HG03135 (cell line): ENCODE results near the gene TMEM204.

Experiments used
- ATAC-seq: cut with Tn5 transposase; IDR thresholded peaks from one replicate; pipeline ENCODE4 v1.9.1; 2021; ENCODE audit warnings: mild to moderate bottlenecking, moderate library complexity; ENCODE audit not compliant: unreplicated experiment

TMEM204 gene

DNA sequence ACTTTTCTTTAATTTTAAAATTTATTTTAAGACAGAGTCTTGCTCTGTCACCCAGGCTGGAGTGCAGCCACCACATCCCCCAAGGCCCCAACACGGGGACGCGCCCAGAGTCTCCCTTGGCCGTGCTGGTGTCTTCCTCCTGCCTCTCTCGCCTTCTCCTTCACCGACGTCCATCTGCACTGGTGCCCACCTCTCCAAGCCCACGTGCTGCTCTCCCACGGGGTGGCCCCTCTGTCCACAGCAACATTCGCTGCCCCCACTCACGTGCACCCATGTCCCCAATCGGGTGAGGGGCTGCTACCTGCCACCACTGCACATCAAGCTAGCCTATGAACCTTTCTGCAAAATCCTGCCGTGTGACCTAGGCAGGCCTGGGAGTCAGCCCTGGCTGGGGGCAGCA lies 3.1 kb downstream of the TMEM204 start:
- no peak for ATAC-seq

- ATAC-seq: no peak
Measured at GRCh38 chr16:1537138-1537577, 3.7 kb downstream of the TMEM204 start.

GRCh38 chr16:1537763-1538289 lies 4.4 kb downstream of the TMEM204 start:
- no peak for ATAC-seq

DNA sequence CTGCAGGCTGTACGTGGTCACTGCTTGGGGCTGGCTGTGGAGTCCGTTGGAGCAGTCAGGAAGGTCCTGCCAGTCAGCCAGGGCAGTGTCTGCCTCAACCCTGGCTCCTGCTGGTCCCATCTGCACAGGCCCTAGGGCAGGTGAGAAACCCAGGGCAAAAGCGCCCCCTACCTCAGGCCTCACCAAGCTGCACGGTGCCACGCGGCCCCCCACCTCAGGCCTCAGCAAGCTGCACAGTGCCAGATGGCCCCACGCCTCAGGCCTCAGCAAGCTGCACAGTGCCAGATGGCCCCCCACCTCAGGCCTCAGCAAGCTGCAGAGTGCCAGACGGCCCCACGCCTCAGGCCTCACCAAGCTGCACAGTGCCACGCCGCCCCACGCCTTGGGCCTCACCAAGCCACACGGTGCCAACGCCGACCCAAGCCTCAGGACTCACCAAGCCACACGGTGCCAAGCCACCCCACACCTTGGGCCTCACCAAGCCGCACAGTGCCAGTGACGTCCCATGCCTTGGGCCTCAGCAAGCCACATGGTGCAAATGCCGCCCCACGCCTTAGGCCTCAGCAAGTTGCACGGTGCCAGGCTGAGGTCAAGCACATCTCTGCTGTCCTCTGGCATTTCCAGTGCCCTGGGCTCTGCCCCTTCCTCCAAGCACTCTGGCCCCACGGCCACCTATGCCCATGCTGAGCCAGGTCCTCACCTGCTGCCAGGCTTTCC lies 5.5 kb downstream of the TMEM204 start:
- ATAC-seq: no peak

- no peak for ATAC-seq
Measured at GRCh38 chr16:1539720-1540555, 6.5 kb downstream of the TMEM204 start.

GRCh38 chr16:1540556-1540855 lies 7.0 kb downstream of the TMEM204 start:
- no peak for ATAC-seq

DNA sequence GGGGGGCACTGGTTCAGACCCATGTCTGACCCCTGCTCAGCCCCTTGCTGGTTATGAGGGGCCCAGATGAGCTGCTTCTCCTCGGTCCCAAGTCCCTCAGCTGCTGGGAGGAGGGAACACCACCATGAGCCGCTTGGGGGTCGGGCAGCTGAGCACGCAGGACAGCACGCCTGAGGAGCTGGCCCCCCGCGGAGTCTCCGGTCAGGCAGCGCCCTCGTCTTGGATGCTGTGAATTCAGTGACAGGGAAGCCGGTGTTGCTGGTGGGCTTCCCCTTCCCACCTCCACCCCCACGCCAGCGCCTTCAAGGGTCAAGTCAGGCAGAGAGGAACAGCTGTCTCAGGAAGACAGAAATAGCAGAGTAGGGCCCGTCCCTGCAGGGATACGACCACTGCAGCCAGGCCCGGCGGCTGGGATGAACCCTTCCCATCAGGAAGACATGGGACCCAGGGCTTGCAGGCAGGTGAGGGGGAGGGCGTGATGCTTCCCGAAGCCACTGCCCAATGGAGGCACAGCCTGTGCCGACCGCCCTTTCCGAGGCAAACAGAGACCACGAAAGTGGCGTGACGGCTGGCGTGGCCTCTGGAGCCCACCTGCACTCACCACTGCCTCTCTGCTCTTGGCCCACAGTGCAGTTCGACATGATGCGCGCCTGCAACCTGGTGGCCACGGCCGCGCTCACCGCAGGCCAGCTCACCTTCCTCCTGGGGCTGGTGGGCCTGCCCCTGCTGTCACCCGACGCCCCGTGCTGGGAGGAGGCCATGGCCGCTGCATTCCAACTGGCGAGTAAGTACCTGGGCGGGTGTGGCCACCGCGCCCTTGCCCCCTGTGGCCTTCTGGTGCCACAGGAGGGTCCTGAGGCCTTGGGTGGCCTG lies 8.1 kb downstream of the TMEM204 start:
- ATAC-seq: no peak

GRCh38 chr16:1542166-1542500 lies 8.7 kb downstream of the TMEM204 start:
- ATAC-seq: no peak

DNA sequence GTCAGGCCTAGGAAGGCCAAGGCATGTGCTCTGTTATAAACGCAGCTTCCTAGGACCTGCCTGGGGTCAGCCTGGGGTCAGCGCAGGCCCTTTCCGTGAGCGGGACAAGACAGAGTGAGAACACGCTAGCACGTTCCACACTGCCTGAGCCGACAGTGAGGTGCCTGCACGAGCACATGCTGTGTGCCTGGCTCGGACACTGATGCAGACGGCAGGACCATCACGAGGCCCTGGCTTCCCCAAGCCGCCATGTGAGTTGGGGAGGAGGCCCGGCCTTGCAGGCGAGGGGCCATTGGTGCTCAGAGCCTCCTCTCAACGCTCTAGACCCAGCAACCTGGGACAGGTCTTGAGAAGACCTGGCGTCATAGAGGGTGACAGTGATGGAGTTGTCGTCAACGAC lies 9.1 kb downstream of the TMEM204 start:
- no peak for ATAC-seq

DNA sequence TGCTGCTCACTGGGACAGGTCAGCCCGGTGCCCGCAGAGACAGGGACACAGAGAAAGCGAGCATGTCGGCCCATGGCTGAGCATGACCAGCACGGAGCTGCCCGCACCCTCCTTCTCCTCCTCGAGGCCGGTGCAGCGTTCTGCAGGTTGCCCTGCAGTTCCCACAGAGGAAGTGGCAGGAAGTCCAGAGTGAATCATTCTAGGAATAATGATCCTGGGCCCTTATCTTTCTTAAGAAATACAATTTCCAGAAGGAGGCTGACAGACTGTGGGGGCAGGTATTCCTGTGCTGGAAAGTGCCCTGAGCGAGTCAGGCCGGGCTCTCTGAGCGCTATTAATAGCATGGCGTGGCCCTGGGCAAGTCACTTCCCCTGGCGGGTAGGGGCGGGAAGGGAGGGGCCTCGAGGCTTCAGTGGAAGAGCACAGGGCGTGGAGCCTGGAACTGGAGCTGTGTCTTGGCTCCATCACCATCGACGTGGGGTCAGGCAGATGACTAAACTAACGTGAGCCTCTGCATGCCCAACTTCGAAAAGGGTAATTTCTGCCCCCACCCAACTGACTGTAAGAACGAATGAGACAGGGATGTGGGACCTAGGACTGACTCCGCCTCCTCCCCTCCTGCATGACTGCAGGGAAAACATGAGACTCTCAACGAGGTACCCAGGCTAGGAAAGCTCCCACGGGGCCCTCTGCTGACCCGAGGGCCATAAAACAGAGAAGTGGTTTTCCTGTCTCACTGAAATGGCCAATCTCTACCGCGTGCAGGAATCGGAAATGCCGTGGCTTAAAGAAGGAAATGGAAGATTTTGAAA lies 9.8 kb downstream of the TMEM204 start:
- no peak for ATAC-seq

DNA sequence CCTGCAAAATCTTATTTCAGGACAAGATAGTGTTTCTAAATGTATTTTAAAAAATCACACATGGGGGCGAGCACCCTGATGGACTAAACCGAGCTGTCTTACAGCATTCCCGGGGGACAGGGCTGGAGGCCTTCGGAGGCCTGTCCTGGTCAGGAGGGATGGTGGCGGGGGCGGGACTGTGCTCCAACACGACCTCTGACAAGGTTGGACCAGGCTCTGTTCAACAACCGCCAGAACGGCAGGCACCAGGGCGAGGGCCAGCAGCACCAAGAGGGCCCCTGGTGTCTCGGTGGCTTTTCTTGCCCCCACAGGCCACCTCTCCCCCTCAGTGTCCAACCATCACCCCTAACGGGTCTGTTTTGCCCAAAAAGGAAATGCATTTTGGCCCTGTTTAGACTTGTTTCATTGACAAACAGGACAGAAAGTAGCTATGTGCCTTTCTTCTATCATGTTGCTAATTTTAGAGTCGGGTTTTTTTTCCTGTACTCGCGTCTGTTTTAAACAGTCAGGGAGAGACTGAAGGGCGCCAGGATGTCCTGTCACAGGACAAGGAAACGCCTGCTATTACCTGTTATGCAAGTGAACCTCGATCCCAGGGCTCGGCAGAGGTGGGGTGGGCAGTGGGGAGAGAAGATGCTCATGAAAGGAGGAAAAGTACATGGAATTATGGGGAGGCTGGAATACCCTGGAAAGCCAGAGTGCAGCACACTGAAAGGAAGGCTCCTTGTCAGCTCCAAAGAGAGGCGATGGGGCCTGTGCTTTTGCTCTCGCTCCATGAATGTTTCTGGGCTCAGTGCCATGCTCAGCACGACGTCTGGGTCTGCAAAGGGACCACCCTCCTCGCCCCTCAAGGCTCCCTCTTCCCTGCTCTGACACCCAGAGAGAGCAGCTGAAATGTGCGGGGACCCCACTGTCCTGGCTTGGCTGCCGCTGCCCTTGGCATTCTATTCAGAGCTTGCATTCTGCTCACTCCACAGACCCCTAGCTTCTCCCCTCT lies 11.9 kb downstream of the TMEM204 start:
- ATAC-seq: no peak

- ATAC-seq: no peak
Measured at GRCh38 chr16:1546430-1546829, 13.0 kb downstream of the TMEM204 start.

DNA sequence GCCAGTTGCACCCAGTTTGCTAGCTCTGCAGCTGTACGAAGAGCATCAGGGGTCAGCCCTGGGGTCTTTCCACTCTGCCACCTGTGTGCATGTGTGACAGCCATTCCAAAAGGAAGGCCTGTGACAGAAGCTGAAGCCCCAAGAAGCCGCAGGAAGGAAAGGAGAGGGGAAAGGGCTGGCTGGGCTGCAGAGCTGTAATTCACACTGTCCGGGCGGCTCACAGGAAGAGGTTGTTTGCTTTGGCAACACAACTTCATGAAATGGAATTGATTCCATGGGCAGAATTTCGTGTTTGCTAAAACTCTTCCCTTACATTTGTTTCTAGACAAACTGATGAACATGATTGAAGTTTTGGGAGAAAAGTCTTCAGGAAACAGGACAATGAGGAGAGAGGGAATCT lies 14.8 kb downstream of the TMEM204 start:
- ATAC-seq: no peak

- ATAC-seq: no peak
Measured at GRCh38 chr16:1548727-1549126, 15.3 kb downstream of the TMEM204 start.

GRCh38 chr16:1550069-1550468 lies 16.6 kb downstream of the TMEM204 start:
- ATAC-seq: no peak

GRCh38 chr16:1550696-1551095 lies 17.2 kb downstream of the TMEM204 start:
- ATAC-seq: no peak

DNA sequence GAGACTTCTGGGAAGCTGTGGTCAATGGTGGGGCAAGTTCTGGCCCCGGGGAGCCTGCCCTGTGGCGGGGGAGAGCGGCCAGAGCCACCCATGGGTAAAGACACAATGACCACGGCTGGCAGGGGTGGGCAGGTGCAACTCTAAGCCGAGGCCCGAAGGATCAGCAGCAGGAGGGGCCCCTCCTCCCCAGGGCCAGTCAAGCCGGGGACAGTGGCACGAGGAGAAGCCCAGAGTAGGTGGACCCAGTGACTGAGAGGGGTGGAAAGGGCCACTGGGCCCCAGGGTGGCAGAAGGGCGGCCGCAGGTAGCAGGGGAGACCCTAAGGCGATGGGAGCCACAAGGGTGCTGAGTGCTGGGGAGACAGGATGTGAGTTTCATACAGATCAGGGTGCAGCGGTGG lies 17.7 kb downstream of the TMEM204 start:
- ATAC-seq: no peak

DNA sequence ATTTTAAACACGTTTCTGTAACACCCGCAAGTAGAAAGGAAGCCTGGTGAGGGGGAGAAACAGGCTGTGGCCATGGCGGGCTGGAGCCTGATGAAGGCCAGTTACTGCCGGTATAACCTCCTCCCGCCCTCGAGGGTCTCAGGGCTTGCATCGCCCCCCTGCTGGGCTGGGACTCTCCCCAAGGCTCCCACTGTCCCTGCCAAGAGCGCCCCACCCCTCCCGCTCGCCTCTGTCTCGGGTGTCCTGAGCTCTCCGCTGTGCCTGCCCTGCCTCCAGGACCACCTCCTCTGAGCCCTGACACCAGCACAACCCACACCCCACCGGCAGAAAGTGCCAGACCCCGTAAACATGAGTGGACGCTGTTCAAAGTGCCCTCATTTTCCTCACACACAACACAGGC lies 18.7 kb downstream of the TMEM204 start:
- ATAC-seq: no peak
